GM23338 (cell line): ENCODE data around the gene FMN1. TPM values are rescaled to one million over a fixed set of nuclear protein-coding genes. Genes with fewer than 3 reads are reported as not detected.

Experiments used
- ATAC-seq: fragments of 200-7000 bp; cut with Tn5 transposase; 3 replicates; pipeline ENCODE4 v1.9.1; 2020
- DNase-seq: peaks from one replicate; pipeline ENCODE4 v3.0.0-alpha.2; 2015; ENCODE audit warnings: low spot score
- H2AFZ ChIP-seq: fragments of 200-600 bp; sonication (generic); 2 replicates; pipeline ENCODE4 v1.8.0; 2016; ENCODE audit warnings: antibody characterized with exemption, mild to moderate bottlenecking, moderate library complexity
- H3F3A ChIP-seq: fragments of 200-600 bp; sonication (generic); replicated peaks from 2 replicates; pipeline ENCODE4 v1.8.0; 2017; ENCODE audit warnings: antibody characterized with exemption, mixed run types, low read depth
- H3K27ac ChIP-seq: fragments of 200-600 bp; sonication (generic); 2 replicates; pipeline ENCODE4 v1.6.1; 2016; ENCODE audit warnings: low read depth
- H3K27me3 ChIP-seq: fragments of 200-600 bp; sonication (generic); 2 replicates; pipeline ENCODE4 v1.8.0; 2016; ENCODE audit warnings: mild to moderate bottlenecking, mixed run types, moderate library complexity; ENCODE audit not compliant: insufficient read depth
- H3K36me3 ChIP-seq: fragments of 200-600 bp; sonication (generic); 2 replicates; pipeline ENCODE4 v1.8.0; 2016; ENCODE audit warnings: mild to moderate bottlenecking; ENCODE audit not compliant: insufficient read depth
- H3K4me1 ChIP-seq: fragments of 200-600 bp; sonication (generic); 2 replicates; pipeline ENCODE4 v1.8.0; 2016; ENCODE audit warnings: mild to moderate bottlenecking, moderate library complexity; ENCODE audit not compliant: insufficient read depth
- H3K4me2 ChIP-seq: fragments of 200-600 bp; sonication (generic); 2 replicates; pipeline ENCODE4 v1.7.1; 2017; ENCODE audit warnings: mixed run types
- H3K4me3 ChIP-seq: fragments of 200-600 bp; sonication (generic); 2 replicates; pipeline ENCODE4 v1.6.1; 2016; ENCODE audit warnings: mixed run types
- H3K79me2 ChIP-seq: fragments of 200-600 bp; sonication (generic); replicated peaks from 2 replicates; pipeline ENCODE4 v1.8.0; 2017; ENCODE audit warnings: mild to moderate bottlenecking; ENCODE audit not compliant: insufficient read depth
- H3K9me2 ChIP-seq: fragments of 200-600 bp; sonication (generic); 2 replicates; pipeline ENCODE4 v1.8.0; 2017; ENCODE audit not compliant: insufficient read depth
- H4K20me1 ChIP-seq: fragments of 200-600 bp; sonication (generic); replicated peaks from 2 replicates; pipeline ENCODE4 v1.8.0; 2017; ENCODE audit warnings: mild to moderate bottlenecking; ENCODE audit not compliant: insufficient read depth
- H3K27ac Mint-ChIP-seq: 2 replicates; pipeline ENCODE4 v1.8.0; 2020; ENCODE audit warnings: inconsistent platforms, mild to moderate bottlenecking, moderate library complexity, mixed read lengths
- H3K27me3 Mint-ChIP-seq: 3 replicates; pipeline ENCODE4 v1.8.0; 2022; ENCODE audit warnings: low read depth, mild to moderate bottlenecking, moderate library complexity, mixed read lengths, inconsistent platforms; ENCODE audit not compliant: insufficient read depth, poor library complexity
- H3K36me3 Mint-ChIP-seq: 3 replicates; pipeline ENCODE4 v1.8.0; 2021; ENCODE audit warnings: low read depth, mild to moderate bottlenecking, inconsistent platforms, moderate library complexity, mixed read lengths
- H3K4me1 Mint-ChIP-seq: 3 replicates; pipeline ENCODE4 v1.8.0; 2020; ENCODE audit warnings: mild to moderate bottlenecking, inconsistent platforms, mixed read lengths
- H3K4me3 Mint-ChIP-seq: 3 replicates; pipeline ENCODE4 v1.8.0; 2021; ENCODE audit warnings: moderate library complexity, mild to moderate bottlenecking, inconsistent platforms, mixed read lengths
- H3K9me3 Mint-ChIP-seq: 3 replicates; pipeline ENCODE4 v1.8.0; 2020; ENCODE audit warnings: moderate library complexity, mild to moderate bottlenecking, inconsistent platforms, mixed read lengths
- CREB1 ChIP-seq: fragments of 250-450 bp; sonication (Bioruptor Pico); IDR thresholded peaks from 2 replicates; pipeline ENCODE4 v1.5.0; 2020; ENCODE audit warnings: low read depth, mild to moderate bottlenecking, moderate library complexity
- CTCF ChIP-seq, 2 experiments: fragments of 200-600 bp in 1 of 2; sonication (generic) in 1 of 2; conservative IDR thresholded peaks; 2 replicates each; pipeline versions ENCODE4 v1.5.1 to v1.6.1; 2016 to 2017; ENCODE audit warnings: antibody characterized with exemption in 2 of 2, low read depth in 2 of 2, mild to moderate bottlenecking in 2 of 2, moderate library complexity in 1 of 2
- ETS1 ChIP-seq: IDR thresholded peaks from 2 replicates; pipeline ENCODE4 v1.6.1; 2016; ENCODE audit warnings: antibody characterized with exemption
- EZH2 ChIP-seq: fragments of 200-600 bp; sonication (generic); IDR thresholded peaks from one replicate; pipeline ENCODE4 v1.8.0; 2017; ENCODE audit warnings: antibody characterized with exemption, mild to moderate bottlenecking, low read depth; ENCODE audit not compliant: unreplicated experiment
- EZH2phosphoT487 ChIP-seq: fragments of 200-600 bp; sonication (generic); IDR thresholded peaks from one replicate; pipeline ENCODE4 v1.8.1; 2018; ENCODE audit warnings: antibody characterized with exemption; ENCODE audit not compliant: unreplicated experiment
- JUNB ChIP-seq: IDR thresholded peaks from one replicate; pipeline ENCODE4 v1.6.1; 2016; ENCODE audit warnings: antibody characterized with exemption; ENCODE audit not compliant: unreplicated experiment
- NANOG ChIP-seq: IDR thresholded peaks from 2 replicates; pipeline ENCODE4 v1.6.1; 2016; ENCODE audit warnings: antibody characterized with exemption, borderline replicate concordance
- POLR2AphosphoS5 ChIP-seq: IDR thresholded peaks from 2 replicates; pipeline ENCODE4 v1.6.1; 2016; ENCODE audit warnings: antibody characterized with exemption, low read depth
- REST ChIP-seq: IDR thresholded peaks from one replicate; pipeline ENCODE4 v1.6.1; 2018; ENCODE audit warnings: antibody characterized with exemption; ENCODE audit not compliant: unreplicated experiment
- STAT1 ChIP-seq: IDR thresholded peaks from one replicate; pipeline ENCODE4 v1.6.1; 2016; ENCODE audit warnings: antibody characterized with exemption; ENCODE audit not compliant: unreplicated experiment
- ZNF114 ChIP-seq: fragments of 250-450 bp; sonication (Bioruptor Pico); IDR thresholded peaks from 2 replicates; pipeline ENCODE4 v1.5.0; 2020; ENCODE audit warnings: mild to moderate bottlenecking, moderate library complexity
- ZNF331 ChIP-seq: fragments of 250-450 bp; sonication (Bioruptor Pico); IDR thresholded peaks from 2 replicates; pipeline ENCODE4 v1.5.0; 2020; ENCODE audit warnings: low read depth, mild to moderate bottlenecking, moderate library complexity
- polyA plus RNA-seq: library from polyadenylated mRNA; unstranded; fragments of >200 nt; fragmentation: Nextera tagmentation; extraction: Ambion mirVana; gene quantifications from 2 replicates; pipeline ENCODE4 v1.2.1, GENCODE V29; 2016
- total RNA-seq: library from RNA; depleted of rRNA; stranded (reverse); fragments of >200 nt; shearing (Covaris generic); gene quantifications from 2 replicates; pipeline ENCODE4 v1.2.3, GENCODE V29; 2014

FMN1 gene
- total and polyA plus RNA-seq, 2 experiments from 2014 or later = 1.2 to 1.6 TPM

GRCh38 chr15:32933236-32933635 lies 261.3 kb downstream of the FMN1 start (continued):
- TF ChIP-seq ETS1 = no peak
- TF ChIP-seq EZH2 = no peak
- no peak for TF ChIP-seq JUNB
- no peak for TF ChIP-seq ZNF331 (CRISPR knock-in tag)

- H3K9me2 ChIP-seq = no peaks in the 10 kb centered on the region
- Mint-ChIP-seq H3K36me3 (no peaks in the 10 kb centered on the region), H3K4me3 (no peak overlapping the region), H3K27me3 (peaks cover 4% of the 10 kb centered on the region), H3K9me3 (no peaks in the 10 kb centered on the region), H3K4me1 (no peaks in the 10 kb centered on the region; the same call in 2 of the 3 replicates), H3K27ac (no peak overlapping the region; the same call in 1 of the 2 replicates)
- no peak overlapping the region for H3K27ac ChIP-seq
- H3K27me3 ChIP-seq = no peaks in the 10 kb centered on the region
- H3K36me3 ChIP-seq = no peaks in the 10 kb centered on the region
- no peaks in the 10 kb centered on the region for H3K4me1 ChIP-seq
- no peaks in the 10 kb centered on the region for H3F3A ChIP-seq
- H3K4me3 ChIP-seq = no peak overlapping the region
- ATAC-seq (no peak), DNase-seq (peak; percentile 18)
- no peak overlapping the region for H2AFZ ChIP-seq
- no peaks in the 10 kb centered on the region for H3K79me2 ChIP-seq
- H3K4me2 ChIP-seq = no peak overlapping the region
- no peaks in the 10 kb centered on the region for H4K20me1 ChIP-seq
- TF ChIP-seq POLR2AphosphoS5 (no peak), EZH2phosphoT487 (no peak), ZNF331 (CRISPR knock-in tag) (no peak), ZNF114 (CRISPR knock-in tag) (no peak), CTCF (conservative IDR thresholded peaks at IDR 0.05; ENCODE audit: low read depth in 2 of 2) (no peak), JUNB (no peak), EZH2 (no peak), REST (no peak), CREB1 (CRISPR knock-in tag) (no peak), ETS1 (no peak), STAT1 (no peak), NANOG (no peak)
Measured at GRCh38 chr15:32928876-32929275, 265.6 kb downstream of the FMN1 start.
